Stimulated activated CD8-positive, alpha-beta memory T cell treated with anti-CD3 and anti-CD28 coated beads, Interleukin-7, amount 100 ng/mL, for 4 hours (primary cell): Measurements from ENCODE around the gene SH2D6.
"Not testable (repeated sequence)": the region's sequence is repeated elsewhere in the genome, so short reads cannot be mapped to it uniquely, and the experiment has no call there.

Source experiments
- DNase-seq, 2 donors: peaks; one replicate each; pipeline ENCODE4 v3.0.0-alpha.2; 2020; ENCODE audit warnings: low read depth in 2 of 2

SH2D6 gene

GRCh38 chr2:85398426-85399182 is 19.9 kb upstream of the SH2D6 start:
- no peak for DNase-seq

- DNase-seq, result no peak
Measured at GRCh38 chr2:85399183-85399455, 19.4 kb upstream of the SH2D6 start.

- DNase-seq, result no peak
Measured at GRCh38 chr2:85400023-85400422, 18.5 kb upstream of the SH2D6 start.

- DNase-seq, result no peak
Measured at GRCh38 chr2:85400541-85401463, 17.7 kb upstream of the SH2D6 start.

- no peak for DNase-seq
Measured at GRCh38 chr2:85401464-85401805, 17.1 kb upstream of the SH2D6 start.

GRCh38 chr2:85401844-85402243 is 16.7 kb upstream of the SH2D6 start:
- no peak for DNase-seq

- peak; percentile 49 to 72 for DNase-seq
Measured at GRCh38 chr2:85405201-85406059, 13.1 kb upstream of the SH2D6 start.

GRCh38 chr2:85409845-85410583 is 8.5 kb upstream of the SH2D6 start, which contains the start of gene CAPG:
Gene CAPG, minus strand, starts transcription at chr2:85410366. Its CDS starts 8,221 bp downstream, at chr2:85402145.
- peak in 1 of 2 donors; percentile 41 for DNase-seq

GRCh38 chr2:85410584-85411404 is 7.7 kb upstream of the SH2D6 start:
- no peak for DNase-seq

GRCh38 chr2:85411405-85411748 is 7.1 kb upstream of the SH2D6 start:
- DNase-seq, result no peak

- DNase-seq, result peak in 1 of 2 donors; percentile 54
Measured at GRCh38 chr2:85413592-85414420, 4.7 kb upstream of the SH2D6 start.

- not testable (repeated sequence) for DNase-seq
Measured at GRCh38 chr2:85414421-85414759, 4.1 kb upstream of the SH2D6 start.

GRCh38 chr2:85414761-85415553 is 3.6 kb upstream of the SH2D6 start:
- no peak for DNase-seq

GRCh38 chr2:85415980-85416650 is 2.4 kb upstream of the SH2D6 start:
- no peak for DNase-seq

- DNase-seq, result no peak
Measured at GRCh38 chr2:85419009-85419675, 628 bp downstream of the SH2D6 start.

GRCh38 chr2:85420536-85421259 is 2.2 kb downstream of the SH2D6 start:
- peak; percentile 75 to 82 for DNase-seq
